Stimulated activated memory B cell treated with anti-CD40 and anti-IgM and Interleukin-4, amounts not matched to agents 10 μg/mL and 1 μg/mL and 100 μg/mL, for 72 hours (primary cell): Measurements from ENCODE around the gene RSRC1.

Experiments
- ATAC-seq: fragments of 150-1000 bp; cut with Tn5 transposase; 2 replicates; pipeline ENCODE4 v1.10.0; 2021
- H3K27ac Mint-ChIP-seq: one replicate; pipeline ENCODE4 v1.8.0; 2022; ENCODE audit warnings: mild to moderate bottlenecking, mixed read lengths
- H3K27me3 Mint-ChIP-seq: one replicate; pipeline ENCODE4 v1.8.0; 2022; ENCODE audit warnings: mixed read lengths
- H3K36me3 Mint-ChIP-seq: one replicate; pipeline ENCODE4 v1.8.0; 2022; ENCODE audit warnings: mixed read lengths
- H3K4me1 Mint-ChIP-seq: one replicate; pipeline ENCODE4 v1.8.0; 2022; ENCODE audit warnings: mixed read lengths
- H3K4me3 Mint-ChIP-seq: one replicate; pipeline ENCODE4 v1.8.0; 2022; ENCODE audit warnings: mild to moderate bottlenecking, moderate library complexity, mixed read lengths
- H3K9me3 Mint-ChIP-seq: one replicate; pipeline ENCODE4 v1.8.0; 2022; ENCODE audit warnings: mixed read lengths

Gene RSRC1

DNA sequence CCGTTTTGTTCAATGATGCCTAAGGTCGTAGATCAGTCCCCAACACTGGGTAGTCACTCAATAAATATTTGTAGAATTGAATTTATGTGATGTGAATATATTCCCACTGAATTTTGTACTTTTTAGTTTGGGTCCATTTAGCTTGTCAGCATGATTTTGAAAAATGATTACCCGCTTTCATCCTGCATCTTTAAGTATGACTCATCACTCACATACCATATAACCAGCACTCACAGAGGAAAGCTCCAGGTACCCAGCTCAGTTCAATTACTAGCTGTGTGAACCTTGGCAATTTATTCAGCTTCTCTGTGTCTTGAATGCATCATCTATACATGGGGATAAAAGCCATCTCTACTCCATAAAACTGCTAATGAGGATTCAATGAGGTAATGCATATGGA is 458.9 kb downstream of the RSRC1 start:
- peaks cover 15% of the 10 kb centered on the region for H3K9me3 Mint-ChIP-seq
- no peak overlapping the region for H3K27ac Mint-ChIP-seq
- ATAC-seq: no peak
- H3K36me3 Mint-ChIP-seq: peaks cover 10% of the 10 kb centered on the region
- peaks cover 13% of the 10 kb centered on the region for H3K4me1 Mint-ChIP-seq
- H3K4me3 Mint-ChIP-seq: no peak overlapping the region
- peaks cover 70% of the 10 kb centered on the region for H3K27me3 Mint-ChIP-seq

DNA sequence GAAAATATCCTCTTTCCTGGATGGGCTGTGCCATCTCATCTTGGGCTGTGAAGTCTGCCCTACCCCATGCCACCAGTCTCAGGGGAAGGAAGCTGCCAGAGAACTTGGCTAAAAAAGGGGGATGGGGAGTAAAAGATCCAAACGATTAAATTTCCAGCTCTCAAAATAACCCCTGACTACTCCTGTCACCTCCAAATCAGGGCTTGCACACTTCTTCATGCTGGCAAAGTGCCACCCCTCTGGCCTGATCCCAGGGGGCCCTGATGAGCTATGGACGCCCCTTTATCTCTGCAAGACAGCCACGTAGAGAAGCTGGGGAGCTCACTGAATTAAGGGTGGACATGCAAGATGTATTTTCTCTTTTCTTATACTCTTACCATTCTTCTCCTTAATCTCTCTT is 459.9 kb downstream of the RSRC1 start:
- H3K36me3 Mint-ChIP-seq: peaks cover 10% of the 10 kb centered on the region
- peaks cover 69% of the 10 kb centered on the region for H3K27me3 Mint-ChIP-seq
- ATAC-seq: no peak
- peaks cover 15% of the 10 kb centered on the region for H3K9me3 Mint-ChIP-seq
- peaks cover 13% of the 10 kb centered on the region for H3K4me1 Mint-ChIP-seq
- no peak overlapping the region for H3K4me3 Mint-ChIP-seq
- no peak overlapping the region for H3K27ac Mint-ChIP-seq

DNA sequence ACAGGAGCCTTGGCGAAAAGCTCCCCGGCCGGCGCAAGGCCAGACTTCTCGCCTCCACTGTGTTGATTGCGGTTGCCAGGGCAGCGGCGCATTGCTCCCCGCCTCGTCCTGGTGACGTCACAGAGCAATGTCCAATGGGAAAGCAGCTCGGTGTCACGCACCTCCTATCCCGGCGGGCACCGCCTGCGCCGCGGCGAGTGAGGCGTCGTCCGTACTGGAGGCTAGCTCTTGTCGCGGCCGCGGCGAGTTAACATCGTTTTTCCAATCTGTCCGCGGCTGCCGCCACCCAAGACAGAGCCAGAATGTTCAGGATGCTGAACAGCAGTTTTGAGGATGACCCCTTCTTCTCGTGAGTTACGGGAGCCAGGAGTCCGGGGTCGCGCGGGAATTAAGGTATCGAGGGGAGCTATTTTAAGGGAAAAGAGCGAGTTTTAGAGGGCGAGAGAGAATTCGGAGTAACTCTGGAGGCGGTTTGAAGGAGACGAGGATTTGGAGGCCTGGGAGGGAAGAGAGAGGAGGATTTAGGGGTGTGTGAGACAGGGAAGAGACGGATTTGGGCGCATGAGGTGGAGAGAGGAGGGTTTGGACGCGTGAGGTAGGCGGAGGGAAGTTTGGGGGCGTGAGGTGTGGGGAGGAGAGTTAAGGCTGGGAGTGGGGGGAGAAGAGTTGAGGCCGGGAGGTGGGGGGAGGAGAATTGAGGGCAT is 461.3 kb downstream of the RSRC1 start, which contains the start of gene MLF1:
MLF1 (plus strand) TSS at position 196 of the 704 bp plus-strand sequence; CDS start at position 303, 107 bp downstream.
- Mint-ChIP-seq H3K4me1 (peaks cover 13% of the 10 kb centered on the region), H3K27ac (peak within 1 kb of the TSS; percentile 90), H3K4me3 (peak within 1 kb of the TSS; percentile 97), H3K36me3 (peaks cover 7% of the 10 kb centered on the region), H3K27me3 (peaks cover 56% of the 10 kb centered on the region), H3K9me3 (peaks cover 8% of the 10 kb centered on the region)
- peak; percentile 93 for ATAC-seq

DNA sequence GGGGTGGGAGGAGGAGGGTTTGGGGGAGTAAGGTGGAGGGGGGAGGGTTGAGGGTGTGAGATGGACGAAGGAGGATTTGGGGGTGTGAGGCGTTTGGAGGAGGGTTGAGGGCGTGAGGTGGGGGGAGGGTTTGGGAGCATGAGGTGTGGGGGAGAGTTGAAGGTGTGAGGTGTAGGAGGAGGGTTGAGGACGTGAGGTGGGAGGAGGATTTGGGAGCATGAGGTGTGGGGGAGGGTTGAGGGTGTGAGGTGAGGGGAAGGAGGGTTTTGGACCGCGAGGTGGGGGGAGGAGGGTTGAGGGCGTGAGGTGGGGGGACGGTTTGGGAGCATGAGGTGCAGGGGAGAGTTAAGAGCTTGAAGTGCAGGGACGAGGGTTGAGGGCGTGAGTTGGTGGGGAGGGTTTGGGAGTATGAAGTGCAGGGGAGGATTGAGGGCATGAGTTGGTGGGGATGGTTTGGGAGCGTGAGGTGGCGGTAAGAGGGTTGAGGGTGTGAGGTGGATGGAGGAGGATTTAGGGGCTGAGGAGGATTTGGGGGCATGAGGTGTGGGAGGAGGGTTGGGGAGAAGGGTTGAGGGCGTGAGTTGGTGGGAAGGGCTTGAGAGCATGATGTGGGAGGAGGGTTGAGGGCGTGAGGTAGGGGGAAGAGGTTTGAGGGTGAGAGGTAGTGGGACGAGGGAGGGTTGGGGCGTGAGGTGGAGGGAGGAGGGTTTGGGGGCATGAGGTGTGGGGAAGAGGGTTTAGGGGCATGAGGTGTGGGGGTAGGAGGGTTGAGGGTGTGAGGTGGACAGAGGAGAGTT is 462.3 kb downstream of the RSRC1 start:
- Mint-ChIP-seq H3K27ac (no peak overlapping the region), H3K27me3 (peaks cover 54% of the 10 kb centered on the region)
- ATAC-seq: peak; percentile 37

DNA sequence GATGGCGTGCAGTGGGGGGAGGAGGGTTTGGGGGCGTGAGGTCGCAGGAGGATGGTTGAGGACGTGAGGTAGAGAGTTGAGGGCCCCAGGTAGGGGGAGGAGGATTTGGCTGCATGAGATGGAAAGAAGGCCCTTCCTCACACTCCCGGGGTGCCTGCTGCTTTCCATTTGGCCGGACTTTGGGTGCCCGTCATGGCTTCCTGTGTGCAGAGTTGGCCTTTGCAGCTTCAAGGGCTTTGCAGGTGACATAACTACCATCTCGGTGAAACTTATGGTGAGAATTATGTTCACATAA is 462.8 kb downstream of the RSRC1 start:
- Mint-ChIP-seq H3K27ac (no peak overlapping the region), H3K27me3 (peaks cover 51% of the 10 kb centered on the region), H3K36me3 (peaks cover 7% of the 10 kb centered on the region), H3K4me1 (peaks cover 13% of the 10 kb centered on the region), H3K9me3 (peaks cover 8% of the 10 kb centered on the region), H3K4me3 (no peak overlapping the region)
- no peak for ATAC-seq

More for the DNA sequence above, 462.3 kb downstream of the RSRC1 start:
- Mint-ChIP-seq H3K9me3 (peaks cover 8% of the 10 kb centered on the region), H3K36me3 (peaks cover 7% of the 10 kb centered on the region), H3K4me3 (no peak overlapping the region), H3K4me1 (peaks cover 13% of the 10 kb centered on the region)

DNA sequence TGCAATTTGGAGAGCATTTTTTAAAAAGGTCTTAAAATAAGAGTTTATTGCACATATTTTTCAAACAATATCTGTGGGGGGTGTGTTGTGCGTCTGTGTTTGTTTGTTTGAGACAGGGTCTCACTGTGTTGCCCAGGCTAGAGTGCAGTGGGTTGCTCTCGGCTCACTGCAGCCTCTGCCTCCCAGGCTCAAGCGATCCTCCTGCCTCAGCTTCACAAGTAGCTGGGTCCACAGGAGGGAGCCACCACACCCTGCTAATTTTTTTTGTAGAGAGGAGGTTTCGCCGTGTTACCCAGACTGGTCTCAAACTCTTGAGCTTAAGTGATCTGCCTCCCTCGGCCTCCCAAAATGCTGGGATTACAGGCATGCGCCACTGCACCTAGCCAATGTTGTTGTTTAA is 463.8 kb downstream of the RSRC1 start:
- Mint-ChIP-seq H3K9me3 (peaks cover 8% of the 10 kb centered on the region), H3K27me3 (peaks cover 41% of the 10 kb centered on the region), H3K27ac (no peak overlapping the region), H3K4me3 (no peak overlapping the region), H3K4me1 (peaks cover 13% of the 10 kb centered on the region), H3K36me3 (peaks cover 7% of the 10 kb centered on the region)
- no peak for ATAC-seq

DNA sequence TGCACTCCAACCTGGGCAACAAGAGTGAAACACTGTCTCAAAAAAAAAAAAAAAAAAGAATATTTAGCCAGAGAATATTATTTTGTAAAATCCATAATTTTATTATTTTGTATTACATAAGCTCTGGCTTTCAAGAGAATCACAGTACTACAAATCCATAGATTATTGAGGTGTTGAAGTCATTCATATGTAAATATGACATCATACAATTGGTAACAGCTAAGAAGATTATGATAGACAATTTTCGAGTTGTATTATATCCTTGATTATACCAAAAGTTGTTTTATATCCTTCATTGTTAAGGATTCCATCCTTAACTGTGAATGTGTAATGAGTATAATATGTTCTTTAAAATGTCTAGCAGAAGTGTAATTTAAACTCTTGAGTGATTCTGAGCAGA is 464.8 kb downstream of the RSRC1 start:
- no peak for ATAC-seq
- Mint-ChIP-seq H3K27me3 (peaks cover 32% of the 10 kb centered on the region), H3K27ac (no peak overlapping the region), H3K4me1 (peaks cover 13% of the 10 kb centered on the region), H3K4me3 (no peak overlapping the region), H3K9me3 (peaks cover 8% of the 10 kb centered on the region), H3K36me3 (peaks cover 7% of the 10 kb centered on the region)

DNA sequence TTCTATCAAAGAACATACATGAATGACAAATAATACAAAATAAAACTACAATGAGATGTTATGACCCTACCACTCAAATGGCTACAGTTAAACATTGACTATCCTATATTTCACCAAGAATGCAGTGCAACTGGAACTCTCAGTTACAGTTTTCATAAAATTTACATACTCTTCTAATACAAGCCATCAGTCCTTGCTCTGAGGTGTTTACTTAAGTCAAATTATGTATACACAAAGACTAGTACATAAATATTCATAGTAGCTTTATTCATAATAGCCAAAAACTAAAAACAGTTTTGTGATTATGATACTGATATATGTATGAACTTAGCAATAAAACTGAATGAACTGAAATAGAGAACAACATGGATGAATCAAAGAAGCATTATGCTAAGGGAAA is 480.3 kb downstream of the RSRC1 start:
- Mint-ChIP-seq H3K27ac (no peak overlapping the region), H3K4me3 (no peak overlapping the region), H3K27me3 (no peaks in the 10 kb centered on the region), H3K9me3 (no peaks in the 10 kb centered on the region), H3K36me3 (no peaks in the 10 kb centered on the region), H3K4me1 (no peaks in the 10 kb centered on the region)
- no peak for ATAC-seq
